Smooth muscle cell (in vitro differentiated cells): ENCODE results near the gene OXCT2. TPM values are rescaled to one million over a fixed set of nuclear protein-coding genes. Genes with fewer than 3 reads are reported as not detected.

Source experiments
- DNase-seq: peaks from one replicate; lab custom pipeline; 2025; ENCODE audit not compliant: unreplicated experiment; lab: John Stamatoyannopoulos, UW
- H2AFZ ChIP-seq: fragments of 200-600 bp; sonication (generic); 2 replicates; pipeline ENCODE4 v1.6.0; 2016; ENCODE audit warnings: antibody characterized with exemption, low read depth, mild to moderate bottlenecking
- H3F3A ChIP-seq: fragments of 200-600 bp; sonication (generic); 2 replicates; pipeline ENCODE4 v1.6.0; 2017; ENCODE audit warnings: antibody characterized with exemption, low read depth
- H3K27ac ChIP-seq: fragments of 200-600 bp; sonication (generic); 2 replicates; pipeline ENCODE4 v1.5.1; 2016; ENCODE audit warnings: low read depth, mild to moderate bottlenecking
- H3K27me3 ChIP-seq: fragments of 200-600 bp; sonication (generic); 2 replicates; pipeline ENCODE4 v1.6.1; 2016; ENCODE audit warnings: low read depth, mild to moderate bottlenecking
- H3K36me3 ChIP-seq: fragments of 200-600 bp; sonication (generic); 2 replicates; pipeline ENCODE4 v1.5.1; 2016; ENCODE audit warnings: low read depth
- H3K4me1 ChIP-seq: fragments of 200-600 bp; sonication (generic); 2 replicates; pipeline ENCODE4 v1.5.1; 2016; ENCODE audit warnings: low read depth
- H3K4me2 ChIP-seq: fragments of 200-600 bp; sonication (generic); 2 replicates; pipeline ENCODE4 v1.6.0; 2016; ENCODE audit warnings: mild to moderate bottlenecking
- H3K4me3 ChIP-seq: fragments of 200-600 bp; sonication (generic); 2 replicates; pipeline ENCODE4 v1.5.1; 2016; ENCODE audit warnings: mild to moderate bottlenecking
- H3K79me2 ChIP-seq: fragments of 200-600 bp; sonication (generic); 2 replicates; pipeline ENCODE4 v1.6.0; 2016; ENCODE audit warnings: low read depth, mild to moderate bottlenecking
- H3K9ac ChIP-seq: fragments of 200-600 bp; sonication (generic); 2 replicates; pipeline ENCODE4 v1.6.0; 2016; ENCODE audit warnings: low read depth
- H3K9me3 ChIP-seq: fragments of 200-600 bp; sonication (generic); replicated peaks from 2 replicates; pipeline ENCODE4 v1.5.1; 2016; ENCODE audit warnings: low read depth
- H4K20me1 ChIP-seq: fragments of 200-600 bp; sonication (generic); 2 replicates; pipeline ENCODE4 v1.6.0; 2016; ENCODE audit warnings: low read depth
- WGBS: methylation state at CpG from one replicate; pipeline ENCODE4 v1.1.7; 2016; ENCODE audit warnings: low lambda C conversion rate; 5-methylcytosine and 5-hydroxymethylcytosine counted together
- polyA plus RNA-seq: library from polyadenylated mRNA; unstranded; fragments of >200 nt; fragmentation: Nextera tagmentation; extraction: Ambion mirVana; gene quantifications from 2 replicates; pipeline ENCODE4 v1.2.1, GENCODE V29; 2016
- total RNA-seq: library from RNA; depleted of rRNA; stranded (reverse); fragments of >200 nt; gene quantifications from 2 replicates; pipeline ENCODE4 v1.2.3, GENCODE V29; 2014
- TF ChIP-seq, protein P1 (sequence below): fragments of 200-600 bp; sonication (generic); IDR thresholded peaks from 2 replicates; pipeline ENCODE4 v1.5.1; 2017; ENCODE audit warnings: borderline replicate concordance, mild to moderate bottlenecking, antibody characterized with exemption; ENCODE audit not compliant: insufficient read depth, poor library complexity, severe bottlenecking

The OXCT2 gene
- total and polyA plus RNA-seq, 2 experiments from 2014 or later, result not detected

DNA sequence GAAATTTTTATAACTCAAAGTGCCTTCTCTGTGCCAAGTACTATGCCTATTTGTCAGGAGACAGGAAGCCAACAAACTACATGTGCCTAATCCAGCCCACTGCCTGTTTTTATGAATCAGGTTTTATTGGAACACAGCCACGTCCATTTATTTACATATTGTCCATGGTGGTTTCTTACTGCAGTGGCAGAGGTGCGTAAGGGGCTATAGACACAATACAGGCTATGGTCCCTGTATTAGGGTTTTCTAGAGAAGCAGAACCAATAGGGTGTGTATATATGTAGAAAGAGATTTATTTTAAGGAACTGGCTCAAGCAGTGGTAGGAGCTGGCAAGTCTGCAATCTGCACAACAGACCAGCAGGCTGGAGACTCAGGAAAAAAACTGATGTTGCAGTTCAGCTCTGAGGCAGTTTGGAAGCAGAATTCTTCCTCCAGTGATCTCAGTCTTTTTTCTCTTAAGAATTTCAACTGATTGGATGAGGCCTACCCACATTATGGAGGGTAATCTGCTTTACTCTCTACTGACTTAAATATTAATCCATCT is 17.1 kb downstream of the OXCT2 start:
- 95% methylated on average over 2 of the region's 2 CpGs for WGBS
- Histone ChIP-seq H3K27me3 (no peaks in the 10 kb centered on the region), H3K27ac (no peak overlapping the region), H3K4me3 (no peak overlapping the region), H3F3A (no peaks in the 10 kb centered on the region), H3K9ac (no peak overlapping the region), H3K4me1 (no peaks in the 10 kb centered on the region), H2AFZ (no peak overlapping the region), H3K9me3 (no peaks in the 10 kb centered on the region), H3K4me2 (no peak overlapping the region), H4K20me1 (no peaks in the 10 kb centered on the region), H3K79me2 (no peaks in the 10 kb centered on the region), H3K36me3 (peaks cover 14% of the 10 kb centered on the region)
- TF ChIP-seq, protein P1, sequence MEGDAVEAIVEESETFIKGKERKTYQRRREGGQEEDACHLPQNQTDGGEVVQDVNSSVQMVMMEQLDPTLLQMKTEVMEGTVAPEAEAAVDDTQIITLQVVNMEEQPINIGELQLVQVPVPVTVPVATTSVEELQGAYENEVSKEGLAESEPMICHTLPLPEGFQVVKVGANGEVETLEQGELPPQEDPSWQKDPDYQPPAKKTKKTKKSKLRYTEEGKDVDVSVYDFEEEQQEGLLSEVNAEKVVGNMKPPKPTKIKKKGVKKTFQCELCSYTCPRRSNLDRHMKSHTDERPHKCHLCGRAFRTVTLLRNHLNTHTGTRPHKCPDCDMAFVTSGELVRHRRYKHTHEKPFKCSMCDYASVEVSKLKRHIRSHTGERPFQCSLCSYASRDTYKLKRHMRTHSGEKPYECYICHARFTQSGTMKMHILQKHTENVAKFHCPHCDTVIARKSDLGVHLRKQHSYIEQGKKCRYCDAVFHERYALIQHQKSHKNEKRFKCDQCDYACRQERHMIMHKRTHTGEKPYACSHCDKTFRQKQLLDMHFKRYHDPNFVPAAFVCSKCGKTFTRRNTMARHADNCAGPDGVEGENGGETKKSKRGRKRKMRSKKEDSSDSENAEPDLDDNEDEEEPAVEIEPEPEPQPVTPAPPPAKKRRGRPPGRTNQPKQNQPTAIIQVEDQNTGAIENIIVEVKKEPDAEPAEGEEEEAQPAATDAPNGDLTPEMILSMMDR, result no peak
- DNase-seq, result no peak

DNA sequence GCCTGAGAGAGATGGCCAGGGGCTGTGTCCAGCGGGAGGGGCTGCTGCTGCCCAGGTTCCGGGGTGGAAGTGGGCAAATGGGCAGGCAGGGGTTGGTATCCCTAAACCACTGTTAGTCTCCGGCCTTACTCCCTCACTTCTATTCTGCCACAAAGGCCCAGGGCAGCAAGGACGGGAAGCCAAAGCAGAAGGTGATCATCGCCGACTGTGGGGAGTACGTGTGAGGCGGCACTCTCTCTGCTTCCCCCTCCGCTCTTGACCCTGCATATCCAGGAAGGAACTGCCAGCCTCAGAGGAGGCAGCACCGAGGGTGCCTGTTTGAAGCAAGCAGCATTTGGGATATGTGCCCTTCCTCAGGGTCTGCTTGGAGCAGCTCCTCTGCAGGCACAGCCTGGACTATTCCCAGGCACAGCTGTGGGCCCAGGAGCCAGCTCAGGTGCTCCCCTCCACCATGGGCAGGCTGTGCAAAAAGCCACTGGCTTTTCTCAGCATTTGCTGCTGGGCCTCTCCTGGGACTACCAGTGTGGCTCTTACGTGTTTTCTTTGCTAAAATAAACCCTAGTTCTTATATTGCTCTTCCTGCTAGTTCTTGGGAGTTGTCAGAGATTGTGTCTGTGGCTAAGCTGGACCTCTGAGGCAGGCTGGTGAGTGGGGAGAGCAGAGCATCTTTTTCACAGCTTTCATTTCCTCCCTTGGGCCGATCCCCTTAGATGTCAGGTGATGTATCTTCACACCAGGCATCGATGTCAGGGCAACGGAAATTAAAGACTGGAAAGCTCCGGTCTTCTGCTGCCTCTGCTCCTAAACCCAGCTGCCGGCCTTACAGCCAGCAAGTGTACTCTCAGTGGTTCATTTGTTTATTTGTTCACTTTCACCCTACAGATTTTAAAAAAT is 17.8 kb downstream of the OXCT2 start:
- no peak for DNase-seq
- no peak overlapping the region for H2AFZ ChIP-seq
- no peaks in the 10 kb centered on the region for H3K79me2 ChIP-seq
- no peaks in the 10 kb centered on the region for H3K9me3 ChIP-seq
- H4K20me1 ChIP-seq, result no peaks in the 10 kb centered on the region
- H3K9ac ChIP-seq, result no peak overlapping the region
- peaks cover 14% of the 10 kb centered on the region for H3K36me3 ChIP-seq
- 97% methylated on average over 16 of the region's 16 CpGs for WGBS
- TF ChIP-seq, protein P1, result no peak
- no peaks in the 10 kb centered on the region for H3K4me1 ChIP-seq
- H3F3A ChIP-seq, result no peaks in the 10 kb centered on the region
- no peak overlapping the region for H3K4me2 ChIP-seq
- no peaks in the 10 kb centered on the region for H3K27me3 ChIP-seq
- H3K4me3 ChIP-seq, result no peak overlapping the region
- no peak overlapping the region for H3K27ac ChIP-seq

DNA sequence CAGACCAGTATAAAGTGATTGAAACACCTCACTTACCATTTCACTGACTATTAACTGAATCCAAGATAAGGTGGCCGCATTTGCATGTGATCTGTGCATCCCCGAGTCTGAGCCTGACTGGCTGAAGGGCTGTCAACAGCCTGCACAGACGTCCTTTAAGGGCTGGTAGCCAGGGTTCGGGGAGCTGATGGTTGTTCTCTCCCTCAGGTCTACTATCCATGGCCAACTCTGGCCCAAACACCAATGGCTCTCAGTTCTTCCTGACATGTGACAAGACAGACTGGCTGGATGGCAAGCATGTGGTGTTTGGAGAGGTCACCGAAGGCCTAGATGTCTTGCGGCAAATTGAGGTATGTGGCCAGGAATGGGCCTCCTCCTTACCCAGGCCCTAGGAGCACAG is 18.4 kb downstream of the OXCT2 start:
- Histone ChIP-seq H3K36me3 (peaks cover 17% of the 10 kb centered on the region), H3K4me3 (no peak overlapping the region), H3K4me2 (no peak overlapping the region), H3K27me3 (no peaks in the 10 kb centered on the region), H4K20me1 (no peaks in the 10 kb centered on the region), H3K9me3 (no peaks in the 10 kb centered on the region), H3K4me1 (no peaks in the 10 kb centered on the region), H2AFZ (no peak overlapping the region), H3K9ac (no peak overlapping the region), H3F3A (no peaks in the 10 kb centered on the region), H3K27ac (no peak overlapping the region), H3K79me2 (no peaks in the 10 kb centered on the region)
- TF ChIP-seq, protein P1, result no peak
- DNase-seq, result no peak
- 97% methylated on average over 6 of the region's 6 CpGs for WGBS

DNA sequence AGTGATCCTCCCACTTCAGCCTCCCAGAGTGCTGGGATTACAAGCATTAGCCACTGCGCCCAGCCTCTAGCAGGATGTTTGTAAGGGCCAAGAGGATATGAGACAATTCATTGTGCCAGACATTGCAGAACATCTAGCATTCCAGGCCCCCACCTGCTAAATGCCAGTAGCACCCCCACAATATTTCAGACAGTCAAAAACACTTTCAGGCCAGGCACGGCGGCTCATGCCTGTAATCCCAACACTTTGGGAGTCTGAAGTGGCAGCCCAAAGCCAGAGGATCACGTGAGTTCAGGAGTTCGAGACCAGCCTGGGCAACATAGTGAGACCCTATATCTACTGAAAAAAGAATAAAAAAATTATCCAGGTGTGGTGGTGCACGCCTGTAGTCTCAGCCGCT is 19.6 kb downstream of the OXCT2 start:
- TF ChIP-seq, protein P1, result no peak
- H3K4me3 ChIP-seq, result no peak overlapping the region
- H3K4me1 ChIP-seq, result no peaks in the 10 kb centered on the region
- H3F3A ChIP-seq, result no peaks in the 10 kb centered on the region
- no peak overlapping the region for H3K9ac ChIP-seq
- peaks cover 23% of the 10 kb centered on the region for H3K36me3 ChIP-seq
- H2AFZ ChIP-seq, result no peak overlapping the region
- 98% methylated on average over 7 of the region's 7 CpGs for WGBS
- no peaks in the 10 kb centered on the region for H3K9me3 ChIP-seq
- H3K4me2 ChIP-seq, result no peak overlapping the region
- H3K79me2 ChIP-seq, result no peaks in the 10 kb centered on the region
- H4K20me1 ChIP-seq, result no peaks in the 10 kb centered on the region
- no peak overlapping the region for H3K27ac ChIP-seq
- no peak for DNase-seq
- no peaks in the 10 kb centered on the region for H3K27me3 ChIP-seq
